GM23338 (cell line): ENCODE data around the gene CST9L. TPM values are rescaled to one million over a fixed set of nuclear protein-coding genes. Genes with fewer than 3 reads are reported as not detected.

ENCODE experiments used
- ATAC-seq: fragments of 200-7000 bp; cut with Tn5 transposase; 3 replicates; pipeline ENCODE4 v1.9.1; 2020
- DNase-seq: peaks from one replicate; pipeline ENCODE4 v3.0.0-alpha.2; 2015; ENCODE audit warnings: low spot score
- H2AFZ ChIP-seq: fragments of 200-600 bp; sonication (generic); 2 replicates; pipeline ENCODE4 v1.8.0; 2016; ENCODE audit warnings: antibody characterized with exemption, mild to moderate bottlenecking, moderate library complexity
- H3F3A ChIP-seq: fragments of 200-600 bp; sonication (generic); replicated peaks from 2 replicates; pipeline ENCODE4 v1.8.0; 2017; ENCODE audit warnings: antibody characterized with exemption, mixed run types, low read depth
- H3K27ac ChIP-seq: fragments of 200-600 bp; sonication (generic); 2 replicates; pipeline ENCODE4 v1.6.1; 2016; ENCODE audit warnings: low read depth
- H3K27me3 ChIP-seq: fragments of 200-600 bp; sonication (generic); 2 replicates; pipeline ENCODE4 v1.8.0; 2016; ENCODE audit warnings: mild to moderate bottlenecking, mixed run types, moderate library complexity; ENCODE audit not compliant: insufficient read depth
- H3K36me3 ChIP-seq: fragments of 200-600 bp; sonication (generic); 2 replicates; pipeline ENCODE4 v1.8.0; 2016; ENCODE audit warnings: mild to moderate bottlenecking; ENCODE audit not compliant: insufficient read depth
- H3K4me1 ChIP-seq: fragments of 200-600 bp; sonication (generic); 2 replicates; pipeline ENCODE4 v1.8.0; 2016; ENCODE audit warnings: mild to moderate bottlenecking, moderate library complexity; ENCODE audit not compliant: insufficient read depth
- H3K4me2 ChIP-seq: fragments of 200-600 bp; sonication (generic); 2 replicates; pipeline ENCODE4 v1.7.1; 2017; ENCODE audit warnings: mixed run types
- H3K4me3 ChIP-seq: fragments of 200-600 bp; sonication (generic); 2 replicates; pipeline ENCODE4 v1.6.1; 2016; ENCODE audit warnings: mixed run types
- H3K79me2 ChIP-seq: fragments of 200-600 bp; sonication (generic); replicated peaks from 2 replicates; pipeline ENCODE4 v1.8.0; 2017; ENCODE audit warnings: mild to moderate bottlenecking; ENCODE audit not compliant: insufficient read depth
- H3K9me2 ChIP-seq: fragments of 200-600 bp; sonication (generic); 2 replicates; pipeline ENCODE4 v1.8.0; 2017; ENCODE audit not compliant: insufficient read depth
- H4K20me1 ChIP-seq: fragments of 200-600 bp; sonication (generic); replicated peaks from 2 replicates; pipeline ENCODE4 v1.8.0; 2017; ENCODE audit warnings: mild to moderate bottlenecking; ENCODE audit not compliant: insufficient read depth
- H3K27ac Mint-ChIP-seq: 2 replicates; pipeline ENCODE4 v1.8.0; 2020; ENCODE audit warnings: inconsistent platforms, mild to moderate bottlenecking, moderate library complexity, mixed read lengths
- H3K27me3 Mint-ChIP-seq: 3 replicates; pipeline ENCODE4 v1.8.0; 2022; ENCODE audit warnings: low read depth, mild to moderate bottlenecking, moderate library complexity, mixed read lengths, inconsistent platforms; ENCODE audit not compliant: insufficient read depth, poor library complexity
- H3K36me3 Mint-ChIP-seq: 3 replicates; pipeline ENCODE4 v1.8.0; 2021; ENCODE audit warnings: low read depth, mild to moderate bottlenecking, inconsistent platforms, moderate library complexity, mixed read lengths
- H3K4me1 Mint-ChIP-seq: 3 replicates; pipeline ENCODE4 v1.8.0; 2020; ENCODE audit warnings: mild to moderate bottlenecking, inconsistent platforms, mixed read lengths
- H3K4me3 Mint-ChIP-seq: 3 replicates; pipeline ENCODE4 v1.8.0; 2021; ENCODE audit warnings: moderate library complexity, mild to moderate bottlenecking, inconsistent platforms, mixed read lengths
- H3K9me3 Mint-ChIP-seq: 3 replicates; pipeline ENCODE4 v1.8.0; 2020; ENCODE audit warnings: moderate library complexity, mild to moderate bottlenecking, inconsistent platforms, mixed read lengths
- CREB1 ChIP-seq: fragments of 250-450 bp; sonication (Bioruptor Pico); IDR thresholded peaks from 2 replicates; pipeline ENCODE4 v1.5.0; 2020; ENCODE audit warnings: low read depth, mild to moderate bottlenecking, moderate library complexity
- EZH2 ChIP-seq: fragments of 200-600 bp; sonication (generic); IDR thresholded peaks from one replicate; pipeline ENCODE4 v1.8.0; 2017; ENCODE audit warnings: antibody characterized with exemption, mild to moderate bottlenecking, low read depth; ENCODE audit not compliant: unreplicated experiment
- EZH2phosphoT487 ChIP-seq: fragments of 200-600 bp; sonication (generic); IDR thresholded peaks from one replicate; pipeline ENCODE4 v1.8.1; 2018; ENCODE audit warnings: antibody characterized with exemption; ENCODE audit not compliant: unreplicated experiment
- JUNB ChIP-seq: IDR thresholded peaks from one replicate; pipeline ENCODE4 v1.6.1; 2016; ENCODE audit warnings: antibody characterized with exemption; ENCODE audit not compliant: unreplicated experiment
- NANOG ChIP-seq: IDR thresholded peaks from 2 replicates; pipeline ENCODE4 v1.6.1; 2016; ENCODE audit warnings: antibody characterized with exemption, borderline replicate concordance
- POLR2AphosphoS5 ChIP-seq: IDR thresholded peaks from 2 replicates; pipeline ENCODE4 v1.6.1; 2016; ENCODE audit warnings: antibody characterized with exemption, low read depth
- STAT1 ChIP-seq: IDR thresholded peaks from one replicate; pipeline ENCODE4 v1.6.1; 2016; ENCODE audit warnings: antibody characterized with exemption; ENCODE audit not compliant: unreplicated experiment
- ZNF114 ChIP-seq: fragments of 250-450 bp; sonication (Bioruptor Pico); IDR thresholded peaks from 2 replicates; pipeline ENCODE4 v1.5.0; 2020; ENCODE audit warnings: mild to moderate bottlenecking, moderate library complexity
- ZNF331 ChIP-seq: fragments of 250-450 bp; sonication (Bioruptor Pico); IDR thresholded peaks from 2 replicates; pipeline ENCODE4 v1.5.0; 2020; ENCODE audit warnings: low read depth, mild to moderate bottlenecking, moderate library complexity
- polyA plus RNA-seq: library from polyadenylated mRNA; unstranded; fragments of >200 nt; fragmentation: Nextera tagmentation; extraction: Ambion mirVana; gene quantifications from 2 replicates; pipeline ENCODE4 v1.2.1, GENCODE V29; 2016
- total RNA-seq: library from RNA; depleted of rRNA; stranded (reverse); fragments of >200 nt; shearing (Covaris generic); gene quantifications from 2 replicates; pipeline ENCODE4 v1.2.3, GENCODE V29; 2014
- TF ChIP-seq, protein P1 (sequence below): IDR thresholded peaks from 2 replicates; pipeline ENCODE4 v1.6.1; 2016; ENCODE audit warnings: antibody characterized with exemption
- TF ChIP-seq, protein P2 (sequence below), 2 experiments: fragments of 200-600 bp in 1 of 2; sonication (generic) in 1 of 2; conservative IDR thresholded peaks; 2 replicates each; pipeline versions ENCODE4 v1.5.1 to v1.6.1; 2016 to 2017; ENCODE audit warnings: antibody characterized with exemption in 2 of 2, low read depth in 2 of 2, mild to moderate bottlenecking in 2 of 2, moderate library complexity in 1 of 2
- TF ChIP-seq, protein P3 (sequence below): IDR thresholded peaks from one replicate; pipeline ENCODE4 v1.6.1; 2018; ENCODE audit warnings: antibody characterized with exemption; ENCODE audit not compliant: unreplicated experiment
- TF ChIP-seq, protein P4 (sequence below): fragments of 250-450 bp; sonication (Bioruptor Pico); IDR thresholded peaks from 2 replicates; pipeline ENCODE4 v1.5.0; 2020; ENCODE audit warnings: mild to moderate bottlenecking, moderate library complexity

Gene CST9L
- total and polyA plus RNA-seq, 2 experiments from 2014 or later, result not detected

DNA sequence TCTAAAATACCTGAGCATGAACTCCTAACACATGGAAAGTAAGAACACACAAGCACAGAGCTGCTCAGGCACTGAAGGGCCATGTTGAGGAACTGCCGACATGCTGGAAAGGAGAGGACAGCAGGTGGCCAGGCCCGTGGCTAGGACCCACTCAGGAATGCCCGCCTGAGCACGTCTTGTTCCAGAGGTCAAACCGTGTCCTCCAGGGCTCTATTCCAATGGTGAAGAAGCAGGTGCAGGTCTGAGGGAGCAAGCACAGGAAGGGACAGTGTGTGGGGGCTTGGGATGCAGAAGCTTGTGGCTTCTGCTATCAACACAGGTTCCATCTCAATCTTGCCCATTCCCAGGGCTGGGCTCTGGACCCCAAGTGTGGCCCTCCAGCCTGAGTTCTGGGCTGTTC lies 20.7 kb downstream of the CST9L start:
- Histone ChIP-seq H3K79me2 (no peaks in the 10 kb centered on the region), H3K9me2 (0 out of 2 replicates have a peak, but pooled peaks cover 17% of the 10 kb centered on the region), H3K27me3 (no peaks in the 10 kb centered on the region), H3F3A (no peaks in the 10 kb centered on the region), H3K27ac (no peak overlapping the region), H4K20me1 (no peaks in the 10 kb centered on the region), H3K36me3 (no peaks in the 10 kb centered on the region), H3K4me2 (no peak overlapping the region), H2AFZ (no peak overlapping the region), H3K4me3 (no peak overlapping the region), H3K4me1 (no peaks in the 10 kb centered on the region)
- H3K27me3 Mint-ChIP-seq, result peaks cover 6% of the 10 kb centered on the region
- no peak for TF ChIP-seq JUNB
- no peak for TF ChIP-seq EZH2phosphoT487
- TF ChIP-seq STAT1, result no peak
- TF ChIP-seq CREB1 (CRISPR knock-in tag), result no peak
- no peak for TF ChIP-seq POLR2AphosphoS5
- TF ChIP-seq ZNF331, result no peak
- TF ChIP-seq, protein P1, sequence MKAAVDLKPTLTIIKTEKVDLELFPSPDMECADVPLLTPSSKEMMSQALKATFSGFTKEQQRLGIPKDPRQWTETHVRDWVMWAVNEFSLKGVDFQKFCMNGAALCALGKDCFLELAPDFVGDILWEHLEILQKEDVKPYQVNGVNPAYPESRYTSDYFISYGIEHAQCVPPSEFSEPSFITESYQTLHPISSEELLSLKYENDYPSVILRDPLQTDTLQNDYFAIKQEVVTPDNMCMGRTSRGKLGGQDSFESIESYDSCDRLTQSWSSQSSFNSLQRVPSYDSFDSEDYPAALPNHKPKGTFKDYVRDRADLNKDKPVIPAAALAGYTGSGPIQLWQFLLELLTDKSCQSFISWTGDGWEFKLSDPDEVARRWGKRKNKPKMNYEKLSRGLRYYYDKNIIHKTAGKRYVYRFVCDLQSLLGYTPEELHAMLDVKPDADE, result no peak
- TF ChIP-seq NANOG, result no peak
- TF ChIP-seq ZNF114 (CRISPR knock-in tag), result no peak
- TF ChIP-seq, protein P2, sequence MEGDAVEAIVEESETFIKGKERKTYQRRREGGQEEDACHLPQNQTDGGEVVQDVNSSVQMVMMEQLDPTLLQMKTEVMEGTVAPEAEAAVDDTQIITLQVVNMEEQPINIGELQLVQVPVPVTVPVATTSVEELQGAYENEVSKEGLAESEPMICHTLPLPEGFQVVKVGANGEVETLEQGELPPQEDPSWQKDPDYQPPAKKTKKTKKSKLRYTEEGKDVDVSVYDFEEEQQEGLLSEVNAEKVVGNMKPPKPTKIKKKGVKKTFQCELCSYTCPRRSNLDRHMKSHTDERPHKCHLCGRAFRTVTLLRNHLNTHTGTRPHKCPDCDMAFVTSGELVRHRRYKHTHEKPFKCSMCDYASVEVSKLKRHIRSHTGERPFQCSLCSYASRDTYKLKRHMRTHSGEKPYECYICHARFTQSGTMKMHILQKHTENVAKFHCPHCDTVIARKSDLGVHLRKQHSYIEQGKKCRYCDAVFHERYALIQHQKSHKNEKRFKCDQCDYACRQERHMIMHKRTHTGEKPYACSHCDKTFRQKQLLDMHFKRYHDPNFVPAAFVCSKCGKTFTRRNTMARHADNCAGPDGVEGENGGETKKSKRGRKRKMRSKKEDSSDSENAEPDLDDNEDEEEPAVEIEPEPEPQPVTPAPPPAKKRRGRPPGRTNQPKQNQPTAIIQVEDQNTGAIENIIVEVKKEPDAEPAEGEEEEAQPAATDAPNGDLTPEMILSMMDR (conservative IDR thresholded peaks at IDR 0.05; ENCODE audit: low read depth in 2 of 2), result no peak
- TF ChIP-seq EZH2, result no peak
- TF ChIP-seq, protein P3, sequence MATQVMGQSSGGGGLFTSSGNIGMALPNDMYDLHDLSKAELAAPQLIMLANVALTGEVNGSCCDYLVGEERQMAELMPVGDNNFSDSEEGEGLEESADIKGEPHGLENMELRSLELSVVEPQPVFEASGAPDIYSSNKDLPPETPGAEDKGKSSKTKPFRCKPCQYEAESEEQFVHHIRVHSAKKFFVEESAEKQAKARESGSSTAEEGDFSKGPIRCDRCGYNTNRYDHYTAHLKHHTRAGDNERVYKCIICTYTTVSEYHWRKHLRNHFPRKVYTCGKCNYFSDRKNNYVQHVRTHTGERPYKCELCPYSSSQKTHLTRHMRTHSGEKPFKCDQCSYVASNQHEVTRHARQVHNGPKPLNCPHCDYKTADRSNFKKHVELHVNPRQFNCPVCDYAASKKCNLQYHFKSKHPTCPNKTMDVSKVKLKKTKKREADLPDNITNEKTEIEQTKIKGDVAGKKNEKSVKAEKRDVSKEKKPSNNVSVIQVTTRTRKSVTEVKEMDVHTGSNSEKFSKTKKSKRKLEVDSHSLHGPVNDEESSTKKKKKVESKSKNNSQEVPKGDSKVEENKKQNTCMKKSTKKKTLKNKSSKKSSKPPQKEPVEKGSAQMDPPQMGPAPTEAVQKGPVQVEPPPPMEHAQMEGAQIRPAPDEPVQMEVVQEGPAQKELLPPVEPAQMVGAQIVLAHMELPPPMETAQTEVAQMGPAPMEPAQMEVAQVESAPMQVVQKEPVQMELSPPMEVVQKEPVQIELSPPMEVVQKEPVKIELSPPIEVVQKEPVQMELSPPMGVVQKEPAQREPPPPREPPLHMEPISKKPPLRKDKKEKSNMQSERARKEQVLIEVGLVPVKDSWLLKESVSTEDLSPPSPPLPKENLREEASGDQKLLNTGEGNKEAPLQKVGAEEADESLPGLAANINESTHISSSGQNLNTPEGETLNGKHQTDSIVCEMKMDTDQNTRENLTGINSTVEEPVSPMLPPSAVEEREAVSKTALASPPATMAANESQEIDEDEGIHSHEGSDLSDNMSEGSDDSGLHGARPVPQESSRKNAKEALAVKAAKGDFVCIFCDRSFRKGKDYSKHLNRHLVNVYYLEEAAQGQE, result no peak
- TF ChIP-seq, protein P4, sequence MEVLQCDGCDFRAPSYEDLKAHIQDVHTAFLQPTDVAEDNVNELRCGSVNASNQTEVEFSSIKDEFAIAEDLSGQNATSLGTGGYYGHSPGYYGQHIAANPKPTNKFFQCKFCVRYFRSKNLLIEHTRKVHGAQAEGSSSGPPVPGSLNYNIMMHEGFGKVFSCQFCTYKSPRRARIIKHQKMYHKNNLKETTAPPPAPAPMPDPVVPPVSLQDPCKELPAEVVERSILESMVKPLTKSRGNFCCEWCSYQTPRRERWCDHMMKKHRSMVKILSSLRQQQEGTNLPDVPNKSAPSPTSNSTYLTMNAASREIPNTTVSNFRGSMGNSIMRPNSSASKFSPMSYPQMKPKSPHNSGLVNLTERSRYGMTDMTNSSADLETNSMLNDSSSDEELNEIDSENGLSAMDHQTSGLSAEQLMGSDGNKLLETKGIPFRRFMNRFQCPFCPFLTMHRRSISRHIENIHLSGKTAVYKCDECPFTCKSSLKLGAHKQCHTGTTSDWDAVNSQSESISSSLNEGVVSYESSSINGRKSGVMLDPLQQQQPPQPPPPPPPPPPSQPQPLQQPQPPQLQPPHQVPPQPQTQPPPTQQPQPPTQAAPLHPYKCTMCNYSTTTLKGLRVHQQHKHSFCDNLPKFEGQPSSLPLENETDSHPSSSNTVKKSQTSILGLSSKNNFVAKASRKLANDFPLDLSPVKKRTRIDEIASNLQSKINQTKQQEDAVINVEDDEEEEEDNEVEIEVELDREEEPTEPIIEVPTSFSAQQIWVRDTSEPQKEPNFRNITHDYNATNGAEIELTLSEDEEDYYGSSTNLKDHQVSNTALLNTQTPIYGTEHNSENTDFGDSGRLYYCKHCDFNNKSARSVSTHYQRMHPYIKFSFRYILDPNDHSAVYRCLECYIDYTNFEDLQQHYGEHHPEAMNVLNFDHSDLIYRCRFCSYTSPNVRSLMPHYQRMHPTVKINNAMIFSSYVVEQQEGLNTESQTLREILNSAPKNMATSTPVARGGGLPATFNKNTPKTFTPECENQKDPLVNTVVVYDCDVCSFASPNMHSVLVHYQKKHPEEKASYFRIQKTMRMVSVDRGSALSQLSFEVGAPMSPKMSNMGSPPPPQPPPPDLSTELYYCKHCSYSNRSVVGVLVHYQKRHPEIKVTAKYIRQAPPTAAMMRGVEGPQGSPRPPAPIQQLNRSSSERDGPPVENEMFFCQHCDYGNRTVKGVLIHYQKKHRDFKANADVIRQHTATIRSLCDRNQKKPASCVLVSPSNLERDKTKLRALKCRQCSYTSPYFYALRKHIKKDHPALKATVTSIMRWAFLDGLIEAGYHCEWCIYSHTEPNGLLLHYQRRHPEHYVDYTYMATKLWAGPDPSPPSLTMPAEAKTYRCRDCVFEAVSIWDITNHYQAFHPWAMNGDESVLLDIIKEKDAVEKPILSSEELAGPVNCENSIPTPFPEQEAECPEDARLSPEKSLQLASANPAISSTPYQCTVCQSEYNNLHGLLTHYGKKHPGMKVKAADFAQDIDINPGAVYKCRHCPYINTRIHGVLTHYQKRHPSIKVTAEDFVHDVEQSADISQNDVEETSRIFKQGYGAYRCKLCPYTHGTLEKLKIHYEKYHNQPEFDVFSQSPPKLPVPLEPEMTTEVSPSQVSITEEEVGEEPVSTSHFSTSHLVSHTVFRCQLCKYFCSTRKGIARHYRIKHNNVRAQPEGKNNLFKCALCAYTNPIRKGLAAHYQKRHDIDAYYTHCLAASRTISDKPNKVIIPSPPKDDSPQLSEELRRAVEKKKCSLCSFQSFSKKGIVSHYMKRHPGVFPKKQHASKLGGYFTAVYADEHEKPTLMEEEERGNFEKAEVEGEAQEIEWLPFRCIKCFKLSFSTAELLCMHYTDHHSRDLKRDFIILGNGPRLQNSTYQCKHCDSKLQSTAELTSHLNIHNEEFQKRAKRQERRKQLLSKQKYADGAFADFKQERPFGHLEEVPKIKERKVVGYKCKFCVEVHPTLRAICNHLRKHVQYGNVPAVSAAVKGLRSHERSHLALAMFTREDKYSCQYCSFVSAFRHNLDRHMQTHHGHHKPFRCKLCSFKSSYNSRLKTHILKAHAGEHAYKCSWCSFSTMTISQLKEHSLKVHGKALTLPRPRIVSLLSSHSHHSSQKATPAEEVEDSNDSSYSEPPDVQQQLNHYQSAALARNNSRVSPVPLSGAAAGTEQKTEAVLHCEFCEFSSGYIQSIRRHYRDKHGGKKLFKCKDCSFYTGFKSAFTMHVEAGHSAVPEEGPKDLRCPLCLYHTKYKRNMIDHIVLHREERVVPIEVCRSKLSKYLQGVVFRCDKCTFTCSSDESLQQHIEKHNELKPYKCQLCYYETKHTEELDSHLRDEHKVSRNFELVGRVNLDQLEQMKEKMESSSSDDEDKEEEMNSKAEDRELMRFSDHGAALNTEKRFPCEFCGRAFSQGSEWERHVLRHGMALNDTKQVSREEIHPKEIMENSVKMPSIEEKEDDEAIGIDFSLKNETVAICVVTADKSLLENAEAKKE (CRISPR knock-in tag), result no peak
- H3K4me1 Mint-ChIP-seq, result no peaks in the 10 kb centered on the region; the same call in 1 of the 3 replicates
- H3K9me3 Mint-ChIP-seq, result no peaks in the 10 kb centered on the region; the same call in 2 of the 3 replicates
- no peaks in the 10 kb centered on the region for H3K36me3 Mint-ChIP-seq
- DNase-seq, result no peak
- no peak overlapping the region for H3K4me3 Mint-ChIP-seq
- no peak for ATAC-seq
- H3K27ac Mint-ChIP-seq, result no peak overlapping the region
